HG02981 (cell line): ENCODE results near the gene OVCH1.
"Not testable (repeated sequence)": the region's sequence is repeated elsewhere in the genome, so short reads cannot be mapped to it uniquely, and the experiment has no call there.

Source experiments
- ATAC-seq: cut with Tn5 transposase; IDR thresholded peaks from one replicate; pipeline ENCODE4 v1.9.1; 2021; ENCODE audit warnings: mild to moderate bottlenecking, moderate library complexity; ENCODE audit not compliant: unreplicated experiment

OVCH1 gene

GRCh38 chr12:29416748-29417147 is 80.7 kb downstream of the OVCH1 start:
- ATAC-seq: no peak

GRCh38 chr12:29415111-29415510 is 82.4 kb downstream of the OVCH1 start:
- no peak for ATAC-seq

GRCh38 chr12:29414368-29414767 is 83.1 kb downstream of the OVCH1 start:
- ATAC-seq: no peak

DNA sequence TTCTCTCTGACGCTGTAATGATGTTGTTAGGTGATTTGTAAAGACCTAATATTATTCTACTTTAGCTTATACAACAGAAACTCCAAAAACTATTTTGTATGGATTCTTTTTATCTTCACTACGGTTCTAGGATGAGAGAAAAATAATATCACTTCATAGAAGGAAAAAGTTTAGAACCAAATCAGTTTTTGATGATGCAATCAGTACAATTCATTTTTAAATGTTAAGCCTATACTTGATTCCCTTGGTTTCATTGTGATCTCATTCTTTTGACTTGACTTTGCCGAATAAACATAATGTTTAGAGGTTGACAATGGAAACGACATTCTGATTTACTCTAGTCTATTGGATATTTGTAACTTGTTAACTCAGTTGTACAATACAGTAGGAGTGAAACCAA is 91.9 kb downstream of the OVCH1 start:
- no peak for ATAC-seq

DNA sequence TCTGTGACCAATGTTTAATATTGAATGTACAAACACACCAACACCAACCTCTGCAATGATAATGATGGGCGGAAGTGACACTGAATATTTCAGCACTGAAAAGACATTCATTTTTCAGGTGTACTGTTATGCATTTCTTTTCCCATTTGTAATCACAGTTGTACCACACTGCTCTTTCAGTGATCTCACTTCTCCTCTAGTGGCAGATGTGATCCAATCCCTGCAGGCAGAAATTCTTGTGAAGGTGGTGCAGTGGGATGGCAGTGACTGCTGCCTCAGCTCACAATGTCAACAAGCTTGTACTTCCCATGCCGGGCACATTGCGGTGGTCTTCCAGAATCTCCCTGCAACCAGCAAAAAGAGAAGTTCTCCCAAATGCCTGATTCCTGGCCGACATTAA is 93.5 kb downstream of the OVCH1 start:
- no peak for ATAC-seq

DNA sequence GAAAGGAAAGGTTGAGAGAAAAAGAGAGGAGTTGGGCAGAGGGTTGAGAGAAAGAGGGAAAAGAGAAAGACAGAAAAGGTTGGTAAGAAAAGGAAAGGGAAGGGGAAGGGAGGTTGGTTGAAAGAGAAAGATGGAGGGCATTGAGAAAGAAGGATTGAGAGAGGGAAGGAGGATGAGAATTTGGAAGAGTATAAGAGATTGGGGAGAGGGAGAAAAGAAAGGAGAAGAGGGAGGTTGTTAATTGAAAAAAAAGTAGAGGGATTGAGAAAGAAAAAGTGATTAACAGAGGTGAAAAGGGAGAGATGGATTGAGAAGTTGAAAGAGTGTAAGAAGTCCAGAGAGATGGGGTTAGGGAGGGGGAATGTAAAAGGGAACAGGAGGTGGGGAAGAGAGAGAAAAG is 95.0 kb downstream of the OVCH1 start:
- ATAC-seq: no peak

DNA sequence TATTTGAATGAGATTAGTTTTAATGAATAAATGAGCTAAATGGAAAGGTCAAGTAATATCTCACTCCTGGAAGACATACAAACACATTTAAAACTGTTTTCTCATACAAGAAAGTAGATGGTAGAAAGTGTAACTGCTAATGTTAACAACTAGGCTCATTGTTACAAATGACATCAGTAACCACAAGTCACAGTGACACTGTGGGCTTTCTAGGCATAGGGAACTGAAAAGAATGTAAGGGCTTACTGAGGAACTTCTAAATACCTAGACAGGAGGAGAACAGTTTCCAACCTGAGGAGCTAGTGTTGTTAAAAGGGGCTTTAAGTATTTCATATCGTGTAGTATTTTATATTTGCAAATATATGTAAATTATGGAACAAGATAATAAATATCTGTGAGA is 99.0 kb downstream of the OVCH1 start:
- ATAC-seq: peak; percentile 54

- ATAC-seq: no peak
Measured at GRCh38 chr12:29396774-29397173, 100.7 kb downstream of the OVCH1 start.

DNA sequence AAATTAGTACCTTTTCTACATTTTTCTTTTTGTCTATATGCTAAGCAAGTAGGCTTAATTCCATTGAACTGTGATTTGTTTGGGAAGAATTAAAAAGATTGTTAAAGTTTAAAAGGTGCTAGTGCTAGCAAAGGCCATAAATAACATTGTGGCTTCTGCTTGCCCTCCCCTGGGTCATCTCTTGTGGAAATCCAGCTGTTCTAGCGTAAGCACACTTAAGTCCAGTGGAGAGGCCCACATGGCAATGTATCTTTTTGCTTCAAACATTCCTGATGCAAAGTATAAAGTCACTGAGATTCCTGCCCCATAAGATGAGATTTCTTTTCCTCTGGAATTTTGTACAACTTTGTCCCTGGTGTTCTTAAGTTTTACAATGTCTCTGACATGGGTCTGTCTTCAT is 102.1 kb downstream of the OVCH1 start:
- ATAC-seq: no peak

DNA sequence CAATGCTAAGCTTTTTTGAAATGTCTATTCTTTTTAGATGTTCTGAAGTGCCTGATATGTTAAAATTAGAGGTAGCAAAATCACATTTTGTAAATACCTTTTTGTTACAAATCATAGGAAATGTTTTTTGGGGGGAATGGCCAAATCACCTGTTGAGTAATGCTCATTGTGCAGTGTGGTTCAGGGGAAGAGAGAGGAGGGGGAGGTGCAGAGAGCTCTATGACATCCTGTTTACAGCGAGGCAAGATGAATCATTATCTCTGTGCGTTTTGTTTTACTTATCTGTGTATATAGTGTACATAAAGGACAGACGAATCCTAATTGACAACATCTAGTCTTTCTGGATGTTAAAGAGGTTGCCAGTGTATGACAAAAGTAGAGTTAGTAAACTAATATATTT is 107.1 kb downstream of the OVCH1 start:
- ATAC-seq: not testable (repeated sequence)

DNA sequence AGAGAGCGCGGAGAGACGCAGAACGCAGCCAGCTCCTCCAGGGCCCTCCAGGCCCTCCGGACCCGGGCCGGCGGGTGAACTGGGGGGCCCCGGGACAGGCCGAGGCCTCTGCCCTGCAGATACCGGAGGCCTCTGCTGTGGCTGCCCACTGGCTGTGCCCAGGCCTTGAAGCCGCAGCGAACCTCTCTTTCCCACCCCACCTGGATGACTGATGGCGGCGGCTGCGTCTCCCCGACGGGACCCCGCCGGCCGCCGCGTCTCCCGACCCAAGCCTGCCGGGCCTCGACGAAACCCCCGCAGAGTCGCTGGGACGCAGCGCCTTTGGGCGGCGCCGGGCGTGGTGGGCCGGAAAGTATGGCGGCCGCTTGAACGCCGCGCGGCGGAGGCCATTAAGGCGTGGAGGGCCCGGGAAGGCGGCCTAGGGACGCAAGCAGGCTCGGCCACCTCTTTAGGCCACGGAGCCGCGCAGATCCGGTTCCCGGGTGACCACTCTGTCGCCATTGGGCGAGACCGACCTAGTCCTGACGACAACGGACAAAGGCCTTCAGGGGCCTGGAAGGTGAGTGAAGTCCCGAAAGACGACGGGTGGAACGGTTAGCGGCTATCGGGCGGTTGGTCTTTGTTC is 108.1 kb downstream of the OVCH1 start:
- no peak for ATAC-seq

DNA sequence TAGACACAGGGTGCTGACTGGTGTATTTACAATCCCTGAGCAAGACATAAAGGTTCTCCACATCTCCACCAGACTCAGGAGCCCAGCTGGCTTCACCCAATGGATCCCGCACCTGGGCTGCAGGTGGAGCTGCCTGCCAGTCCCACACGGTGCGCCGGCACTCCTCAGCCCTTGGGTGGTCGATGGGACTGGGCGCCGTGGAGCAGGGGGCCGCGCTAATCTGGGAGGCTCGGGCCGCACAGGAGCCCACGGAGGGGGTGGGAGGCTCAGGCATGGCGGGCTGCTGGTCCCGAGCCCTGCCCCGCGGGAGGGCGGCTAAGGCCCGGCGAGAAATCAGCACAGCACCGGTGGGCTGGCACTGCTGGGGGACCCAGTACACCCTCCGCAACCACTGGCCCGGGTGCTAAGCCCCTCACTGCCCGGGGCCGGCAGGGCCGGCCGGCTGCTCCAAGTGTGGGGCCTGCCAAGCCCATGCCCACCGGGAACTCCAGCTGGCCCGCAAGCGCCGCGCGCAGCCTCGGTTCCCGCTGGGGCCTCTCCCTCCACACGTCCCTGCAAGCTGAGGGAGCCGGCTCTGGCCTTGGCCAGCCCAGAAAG is 111.3 kb downstream of the OVCH1 start:
- ATAC-seq: not testable (repeated sequence)

DNA sequence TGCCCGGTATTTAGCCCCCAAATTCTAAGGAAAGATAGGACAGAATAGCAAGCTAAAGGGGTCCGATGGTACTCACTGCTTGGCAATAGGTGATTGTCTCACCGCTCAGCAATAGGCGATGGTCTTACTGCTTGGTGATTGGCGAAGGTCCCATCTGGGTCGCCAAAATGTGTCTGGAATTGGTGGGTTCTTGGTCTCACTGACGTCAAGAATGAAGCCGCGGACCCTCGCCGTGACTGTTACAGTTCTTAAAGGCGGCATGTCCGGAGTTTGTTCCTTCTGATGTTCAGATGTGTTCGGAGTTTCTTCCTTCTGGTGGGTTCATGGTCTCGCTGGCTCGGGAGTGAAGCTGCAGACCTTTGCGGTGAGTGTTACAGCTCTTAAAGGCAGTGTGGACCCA is 112.3 kb downstream of the OVCH1 start:
- ATAC-seq: not testable (repeated sequence)

DNA sequence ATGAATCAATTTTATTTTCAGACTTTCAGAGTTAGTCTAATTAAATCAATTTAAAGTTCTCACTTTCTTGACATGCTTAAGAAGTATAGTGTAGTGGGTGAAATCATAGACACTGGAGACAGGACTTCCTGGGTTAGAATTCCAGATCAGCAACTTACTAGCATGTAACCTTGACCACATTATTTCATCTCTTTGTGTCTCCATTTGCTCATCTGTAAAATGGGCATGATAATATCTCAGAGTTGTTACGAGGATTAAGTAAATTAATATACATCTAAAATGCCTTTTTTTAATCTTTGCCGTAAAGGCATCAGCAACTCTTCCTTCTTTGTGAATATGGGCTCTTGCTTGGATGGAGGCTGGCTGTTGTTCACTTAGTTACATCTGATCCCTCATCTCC is 115.2 kb downstream of the OVCH1 start:
- no peak for ATAC-seq

DNA sequence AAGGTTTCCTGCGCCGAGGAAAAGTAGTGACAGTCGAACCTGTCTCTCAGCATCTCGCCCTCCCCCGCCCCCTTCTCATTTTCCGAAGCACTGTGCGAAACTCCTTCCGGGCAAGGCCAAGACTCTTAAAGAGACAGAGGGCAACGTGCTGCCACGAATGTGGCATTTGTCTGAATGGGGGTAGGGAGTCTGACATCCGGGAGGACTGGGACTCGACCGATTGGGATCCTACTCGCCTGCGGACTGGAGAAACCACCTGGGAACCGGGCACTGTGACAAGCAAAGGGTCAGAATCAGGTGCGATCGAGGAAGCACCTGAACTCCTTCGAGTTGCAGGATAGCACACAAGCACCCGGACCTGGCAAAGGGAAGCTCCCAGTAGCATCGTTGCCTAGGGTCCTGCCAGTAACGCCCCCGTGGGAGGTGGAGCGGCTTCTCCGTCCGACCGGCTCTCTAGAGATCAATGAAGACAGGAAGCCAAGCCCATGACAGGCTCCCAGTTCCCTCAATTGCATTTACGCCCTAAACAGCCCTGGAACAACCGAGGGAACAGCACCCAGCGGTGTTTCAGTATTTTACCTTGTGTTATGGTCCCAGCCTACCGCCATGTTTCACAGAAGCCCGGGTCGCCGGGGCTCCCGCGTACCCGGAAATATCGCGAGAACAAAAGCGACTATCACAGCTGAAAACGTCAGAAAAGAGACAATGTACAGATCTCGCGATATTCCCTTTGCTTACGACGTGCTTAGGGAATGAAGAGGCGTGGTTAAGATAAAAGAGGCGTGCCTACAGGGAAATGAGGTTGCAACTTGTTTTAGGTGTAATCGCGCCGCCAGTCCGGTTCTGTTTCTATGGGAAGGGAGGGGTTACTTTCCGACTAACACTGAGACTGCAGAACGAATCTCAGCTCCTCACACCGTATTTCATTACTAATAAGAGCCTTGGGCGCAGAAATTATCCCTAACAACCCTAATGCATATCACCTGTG is 116.7 kb downstream of the OVCH1 start, which contains the start of gene ERGIC2:
TSS of gene ERGIC2 (minus strand) at position 637 of the 988 bp plus-strand sequence. CDS start 9,539 bp downstream, outside the sequence.
- ATAC-seq: peak; percentile 95
